Sigmoid colon (tissue), 4 donors: ENCODE measurements around the gene CACNA1D.

Experiments used
- EP300 ChIP-seq, 4 donors: sonication (generic); formaldehyde crosslinking; IDR thresholded peaks; one replicate each; pipeline ENCODE4 v1.6.1; 2017; ENCODE audit warnings: antibody characterized with exemption in 4 of 4
- POLR2AphosphoS5 ChIP-seq, 4 donors: sonication (generic); formaldehyde crosslinking; IDR thresholded peaks; one replicate each; pipeline ENCODE4 v1.6.1; 2017; ENCODE audit warnings: antibody characterized with exemption in 4 of 4
- TF ChIP-seq, protein P1 (sequence below), 4 experiments: fragments of 450-650 bp in 3 of 4; fragments of 200-600 bp in 1 of 4; IDR thresholded peaks; one replicate each; pipeline ENCODE4 v1.5.1; 2016 to 2019; ENCODE audit warnings: antibody characterized with exemption in 4 of 4, mild to moderate bottlenecking in 3 of 4, moderate library complexity in 2 of 4

DNA sequence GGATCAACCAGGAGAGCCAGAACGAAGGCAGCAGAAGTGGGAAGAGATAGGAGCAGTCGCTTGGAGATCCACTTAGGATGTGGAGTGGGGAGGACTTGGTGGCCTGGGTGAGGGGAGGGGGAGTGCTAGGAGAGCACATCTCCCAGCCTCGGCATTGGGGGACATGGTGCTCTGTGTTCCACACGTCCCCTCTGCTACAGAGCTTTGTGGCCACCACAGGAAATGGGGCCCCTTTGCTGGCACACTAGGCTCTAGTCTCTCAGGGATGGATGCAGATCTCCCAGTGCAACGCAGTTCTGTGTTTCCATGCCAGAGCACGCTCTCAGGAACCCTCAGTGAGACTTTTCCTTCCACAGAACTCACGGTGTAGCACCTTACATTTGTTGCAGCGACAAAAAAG is 283.1 kb downstream of the CACNA1D start:
- no peak for TF ChIP-seq EP300 (IDR thresholded peaks at IDR 0.05)
- TF ChIP-seq, protein P1, sequence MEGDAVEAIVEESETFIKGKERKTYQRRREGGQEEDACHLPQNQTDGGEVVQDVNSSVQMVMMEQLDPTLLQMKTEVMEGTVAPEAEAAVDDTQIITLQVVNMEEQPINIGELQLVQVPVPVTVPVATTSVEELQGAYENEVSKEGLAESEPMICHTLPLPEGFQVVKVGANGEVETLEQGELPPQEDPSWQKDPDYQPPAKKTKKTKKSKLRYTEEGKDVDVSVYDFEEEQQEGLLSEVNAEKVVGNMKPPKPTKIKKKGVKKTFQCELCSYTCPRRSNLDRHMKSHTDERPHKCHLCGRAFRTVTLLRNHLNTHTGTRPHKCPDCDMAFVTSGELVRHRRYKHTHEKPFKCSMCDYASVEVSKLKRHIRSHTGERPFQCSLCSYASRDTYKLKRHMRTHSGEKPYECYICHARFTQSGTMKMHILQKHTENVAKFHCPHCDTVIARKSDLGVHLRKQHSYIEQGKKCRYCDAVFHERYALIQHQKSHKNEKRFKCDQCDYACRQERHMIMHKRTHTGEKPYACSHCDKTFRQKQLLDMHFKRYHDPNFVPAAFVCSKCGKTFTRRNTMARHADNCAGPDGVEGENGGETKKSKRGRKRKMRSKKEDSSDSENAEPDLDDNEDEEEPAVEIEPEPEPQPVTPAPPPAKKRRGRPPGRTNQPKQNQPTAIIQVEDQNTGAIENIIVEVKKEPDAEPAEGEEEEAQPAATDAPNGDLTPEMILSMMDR (IDR thresholded peaks at IDR 0.05): no peak
- TF ChIP-seq POLR2AphosphoS5 (IDR thresholded peaks at IDR 0.05): no peak
